Neural progenitor cell (in vitro differentiated cells): ENCODE results near the gene NCKAP5. TPM values are rescaled to one million over a fixed set of nuclear protein-coding genes. Genes with fewer than 3 reads are reported as not detected.
A peak's percentile ranks its signal among the peaks of the same experiment; 100 is the strongest.

Source experiments
- DNase-seq: peaks from one replicate; pipeline ENCODE4 v3.0.0-alpha.2; 2016; ENCODE audit warnings: low spot score
- H2AFZ ChIP-seq: fragments of 200-600 bp; sonication (generic); replicated peaks from 2 replicates; pipeline ENCODE4 v1.6.1; 2016; ENCODE audit warnings: antibody characterized with exemption
- H3F3A ChIP-seq: fragments of 200-600 bp; sonication (generic); 2 replicates; pipeline ENCODE4 v1.6.1; 2016; ENCODE audit warnings: antibody characterized with exemption, low read depth
- H3K27ac ChIP-seq: fragments of 200-600 bp; sonication (generic); 2 replicates; pipeline ENCODE4 v1.5.1; 2016; ENCODE audit warnings: mild to moderate bottlenecking
- H3K27me3 ChIP-seq: fragments of 200-600 bp; sonication (generic); 2 replicates; pipeline ENCODE4 v1.6.1; 2016; ENCODE audit warnings: mild to moderate bottlenecking, moderate library complexity
- H3K36me3 ChIP-seq: fragments of 200-600 bp; sonication (generic); 2 replicates; pipeline ENCODE4 v1.5.1; 2016
- H3K4me1 ChIP-seq: fragments of 200-600 bp; sonication (generic); 2 replicates; pipeline ENCODE4 v1.6.1; 2016; ENCODE audit warnings: mixed run types
- H3K4me2 ChIP-seq: fragments of 200-600 bp; sonication (generic); 2 replicates; pipeline ENCODE4 v1.6.1; 2016
- H3K4me3 ChIP-seq: fragments of 200-600 bp; sonication (generic); 2 replicates; pipeline ENCODE4 v1.5.1; 2016
- H3K79me2 ChIP-seq: fragments of 200-600 bp; sonication (generic); 2 replicates; pipeline ENCODE4 v1.6.1; 2016; ENCODE audit warnings: low read depth
- H3K9ac ChIP-seq: fragments of 200-600 bp; sonication (generic); 2 replicates; pipeline ENCODE4 v1.6.1; 2016
- H3K9me3 ChIP-seq: fragments of 200-600 bp; sonication (generic); 2 replicates; pipeline ENCODE4 v1.5.1; 2016; ENCODE audit warnings: low read depth
- H4K20me1 ChIP-seq: fragments of 200-600 bp; sonication (generic); 2 replicates; pipeline ENCODE4 v1.6.1; 2016; ENCODE audit warnings: low read depth
- H3K27ac Mint-ChIP-seq: 3 replicates; pipeline ENCODE4 v1.8.0; 2021; ENCODE audit warnings: mixed read lengths
- H3K27me3 Mint-ChIP-seq: 2 replicates; pipeline ENCODE4 v1.8.0; 2022; ENCODE audit warnings: low read depth, mild to moderate bottlenecking, inconsistent platforms, moderate library complexity, mixed read lengths; ENCODE audit not compliant: insufficient read depth
- H3K36me3 Mint-ChIP-seq: 3 replicates; pipeline ENCODE4 v1.8.0; 2021; ENCODE audit warnings: mixed read lengths
- H3K4me1 Mint-ChIP-seq: 3 replicates; pipeline ENCODE4 v1.8.0; 2021; ENCODE audit warnings: mixed read lengths
- H3K4me3 Mint-ChIP-seq: 3 replicates; pipeline ENCODE4 v1.8.0; 2021; ENCODE audit warnings: mild to moderate bottlenecking, moderate library complexity, mixed read lengths
- H3K9me3 Mint-ChIP-seq: 3 replicates; pipeline ENCODE4 v1.8.0; 2020; ENCODE audit warnings: mixed read lengths
- CTCF ChIP-seq: fragments of 200-600 bp; sonication (generic); IDR thresholded peaks from 2 replicates; pipeline ENCODE4 v1.5.1; 2017; ENCODE audit warnings: antibody characterized with exemption, mild to moderate bottlenecking
- EZH2 ChIP-seq: fragments of 200-600 bp; sonication (generic); IDR thresholded peaks from 2 replicates; pipeline ENCODE4 v1.6.1; 2017; ENCODE audit warnings: antibody characterized with exemption, mild to moderate bottlenecking, moderate library complexity
- EZH2phosphoT487 ChIP-seq: fragments of 200-600 bp; sonication (generic); IDR thresholded peaks from 2 replicates; pipeline ENCODE4 v1.6.1; 2017; ENCODE audit warnings: antibody characterized with exemption
- total RNA-seq: library from RNA; depleted of rRNA; stranded (reverse); fragments of >200 nt; gene quantifications from 2 replicates; pipeline ENCODE4 v1.2.3, GENCODE V29; 2015; ENCODE audit warnings: low replicate concordance

Gene NCKAP5
- total RNA-seq, 1 donor from 2014 or later = 0.47 TPM

DNA sequence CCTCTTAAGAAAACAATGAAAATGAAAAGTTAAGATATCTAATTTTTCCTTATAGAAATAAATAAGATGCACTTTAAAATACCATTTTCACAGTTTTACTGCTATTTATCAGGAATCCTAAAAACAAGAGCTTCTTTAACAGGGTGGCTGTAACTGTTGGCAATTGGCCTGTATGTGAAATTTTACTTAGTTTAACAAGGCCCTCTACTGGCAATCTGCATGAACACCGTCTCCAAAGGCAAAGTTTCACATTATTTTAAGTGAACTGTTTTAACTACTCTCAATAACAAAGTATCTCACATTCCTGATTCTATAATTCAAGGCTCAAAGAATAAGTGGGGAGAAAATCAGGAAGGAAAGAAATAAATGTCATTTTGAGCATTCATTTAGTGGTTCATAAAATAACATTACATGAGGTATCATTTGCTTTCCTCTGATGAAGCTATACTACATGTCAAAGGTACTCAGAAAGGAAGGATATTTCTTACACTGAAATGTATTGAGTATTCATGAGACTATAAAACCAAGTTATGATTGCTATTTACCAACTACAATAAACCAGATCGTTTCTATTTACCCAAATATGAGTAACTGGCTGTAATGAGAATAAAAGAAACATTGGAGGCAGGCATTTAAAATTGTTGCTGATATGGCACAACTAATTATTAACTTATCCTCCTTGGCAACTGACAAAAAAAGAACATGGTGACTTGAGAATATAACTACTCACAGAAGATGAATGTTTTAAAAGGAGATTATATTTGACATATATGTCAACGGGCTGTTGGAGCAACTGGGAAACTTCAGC, 7.0 kb downstream of the NCKAP5 start:
- no peaks in the 10 kb centered on the region for H3K27me3 ChIP-seq
- H3K27ac Mint-ChIP-seq = no peak overlapping the region
- DNase-seq = peak; percentile 66
- no peaks in the 10 kb centered on the region for H3F3A ChIP-seq
- peaks cover 2% of the 10 kb centered on the region for H3K9me3 Mint-ChIP-seq
- H3K36me3 ChIP-seq = no peaks in the 10 kb centered on the region
- H3K27ac ChIP-seq = no peak overlapping the region
- H3K36me3 Mint-ChIP-seq = peaks cover 21% of the 10 kb centered on the region
- H4K20me1 ChIP-seq = no peaks in the 10 kb centered on the region
- no peak for TF ChIP-seq EZH2phosphoT487
- TF ChIP-seq EZH2 = no peak
- TF ChIP-seq CTCF = peak; percentile 81
- H3K9me3 ChIP-seq = no peaks in the 10 kb centered on the region
- H2AFZ ChIP-seq = no peak overlapping the region
- H3K4me1 ChIP-seq = no peaks in the 10 kb centered on the region
- no peak overlapping the region for H3K4me3 Mint-ChIP-seq
- H3K4me3 ChIP-seq = no peak overlapping the region
- no peak overlapping the region for H3K4me2 ChIP-seq
- no peaks in the 10 kb centered on the region for H3K27me3 Mint-ChIP-seq
- H3K79me2 ChIP-seq = no peaks in the 10 kb centered on the region
- H3K9ac ChIP-seq = no peak overlapping the region
- H3K4me1 Mint-ChIP-seq = peaks cover 37% of the 10 kb centered on the region

- no peak overlapping the region for H2AFZ ChIP-seq
- no peak overlapping the region for H3K27ac Mint-ChIP-seq
- H3K36me3 ChIP-seq = no peaks in the 10 kb centered on the region
- no peak overlapping the region for H3K9ac ChIP-seq
- peaks cover 17% of the 10 kb centered on the region for H3K36me3 Mint-ChIP-seq
- TF ChIP-seq EZH2 (no peak), CTCF (no peak), EZH2phosphoT487 (no peak)
- H3F3A ChIP-seq = no peaks in the 10 kb centered on the region
- no peaks in the 10 kb centered on the region for H3K27me3 ChIP-seq
- no peak for DNase-seq
- peaks cover 17% of the 10 kb centered on the region for H3K4me1 Mint-ChIP-seq
- H3K27ac ChIP-seq = no peak overlapping the region
- no peak overlapping the region for H3K4me3 Mint-ChIP-seq
- no peak overlapping the region for H3K4me2 ChIP-seq
- no peak overlapping the region for H3K4me3 ChIP-seq
- H3K9me3 ChIP-seq = no peaks in the 10 kb centered on the region
- H3K4me1 ChIP-seq = no peaks in the 10 kb centered on the region
- H3K79me2 ChIP-seq = no peaks in the 10 kb centered on the region
- no peaks in the 10 kb centered on the region for H4K20me1 ChIP-seq
- H3K9me3 Mint-ChIP-seq = peaks cover 4% of the 10 kb centered on the region
- no peaks in the 10 kb centered on the region for H3K27me3 Mint-ChIP-seq
These were observed 10.6 kb downstream of the NCKAP5 start for GRCh38 chr2:133557614-133558013.

GRCh38 chr2:133553838-133554408, 14.3 kb downstream of the NCKAP5 start:
- Mint-ChIP-seq H3K4me3 (no peak overlapping the region), H3K36me3 (peaks cover 17% of the 10 kb centered on the region)

More at GRCh38 chr2:133553838-133554408, 14.3 kb downstream of the NCKAP5 start:
- H3K27ac Mint-ChIP-seq = no peak overlapping the region
- peaks cover 9% of the 10 kb centered on the region for H3K4me1 Mint-ChIP-seq
- no peaks in the 10 kb centered on the region for H3K27me3 ChIP-seq
- H3K9me3 Mint-ChIP-seq = peaks cover 4% of the 10 kb centered on the region
- H3K79me2 ChIP-seq = no peaks in the 10 kb centered on the region
- no peak overlapping the region for H3K4me3 ChIP-seq
- H2AFZ ChIP-seq = no peak overlapping the region
- H4K20me1 ChIP-seq = no peaks in the 10 kb centered on the region
- DNase-seq = no peak
- no peaks in the 10 kb centered on the region for H3K36me3 ChIP-seq
- no peaks in the 10 kb centered on the region for H3K4me1 ChIP-seq
- no peaks in the 10 kb centered on the region for H3K9me3 ChIP-seq
- H3K27me3 Mint-ChIP-seq = no peaks in the 10 kb centered on the region
- H3K9ac ChIP-seq = no peak overlapping the region
- no peak overlapping the region for H3K27ac ChIP-seq
- H3F3A ChIP-seq = no peaks in the 10 kb centered on the region
- TF ChIP-seq EZH2phosphoT487 (no peak), EZH2 (no peak), CTCF (no peak)
- H3K4me2 ChIP-seq = no peak overlapping the region
